SK-N-SH treated with all-trans-retinoic acid at 6 μM for 48 hours (cell line): ENCODE results near the gene ID3.

Source experiments
- ATAC-seq: fragments of 200-7000 bp; cut with Tn5 transposase; 3 replicates; pipeline ENCODE4 v1.9.1; 2020; ENCODE audit warnings: mild to moderate bottlenecking, moderate library complexity
- ARNTL ChIP-seq: fragments of 450-650 bp; formaldehyde crosslinking; IDR thresholded peaks from 2 replicates; pipeline ENCODE4 v1.5.0; 2020; ENCODE audit warnings: low read depth, mild to moderate bottlenecking, moderate library complexity, borderline replicate concordance
- BACH2 ChIP-seq: fragments of 250-450 bp; sonication (Bioruptor Pico); IDR thresholded peaks from 2 replicates; pipeline ENCODE4 v1.9.0; 2021; ENCODE audit warnings: mild to moderate bottlenecking, borderline replicate concordance
- CSDC2 ChIP-seq: fragments of 250-450 bp; sonication (Bioruptor Pico); IDR thresholded peaks from 2 replicates; pipeline ENCODE4 v1.5.0; 2020; ENCODE audit warnings: mild to moderate bottlenecking, moderate library complexity
- ESRRG ChIP-seq: fragments of 250-450 bp; sonication (Bioruptor Pico); IDR thresholded peaks from 2 replicates; pipeline ENCODE4 v1.6.1; 2021; ENCODE audit warnings: mild to moderate bottlenecking
- ISL1 ChIP-seq: fragments of 250-450 bp; sonication (Bioruptor Pico); IDR thresholded peaks from 2 replicates; pipeline ENCODE4 v2.1.2; 2022; ENCODE audit warnings: mild to moderate bottlenecking, moderate library complexity
- OSR1 ChIP-seq: fragments of 250-450 bp; sonication (Bioruptor Pico); IDR thresholded peaks from 2 replicates; pipeline ENCODE4 v1.8.0; 2022; ENCODE audit warnings: moderate library complexity, mild to moderate bottlenecking, inconsistent platforms
- PATZ1 ChIP-seq: fragments of 250-450 bp; sonication (Bioruptor Pico); IDR thresholded peaks from 2 replicates; pipeline ENCODE4 v1.8.0; 2020; ENCODE audit warnings: mild to moderate bottlenecking, moderate library complexity, borderline replicate concordance
- POU6F1 ChIP-seq: fragments of 250-450 bp; sonication (Bioruptor Pico); IDR thresholded peaks from 2 replicates; pipeline ENCODE4 v1.8.0; 2021; ENCODE audit warnings: low read depth, mild to moderate bottlenecking, moderate library complexity, borderline replicate concordance
- PPARA ChIP-seq: fragments of 250-450 bp; sonication (Bioruptor Pico); IDR thresholded peaks from 2 replicates; pipeline ENCODE4 v1.5.0; 2020; ENCODE audit warnings: mild to moderate bottlenecking, borderline replicate concordance
- RARB ChIP-seq: fragments of 250-450 bp; sonication (Bioruptor Pico); IDR thresholded peaks from 2 replicates; pipeline ENCODE4 v1.8.0; 2021; ENCODE audit warnings: mild to moderate bottlenecking, moderate library complexity
- SNAI2 ChIP-seq: fragments of 250-450 bp; sonication (Bioruptor Pico); IDR thresholded peaks from 2 replicates; pipeline ENCODE4 v1.5.0; 2020; ENCODE audit warnings: mild to moderate bottlenecking, moderate library complexity
- TCF4 ChIP-seq: fragments of 250-450 bp; sonication (Bioruptor Pico); IDR thresholded peaks from 2 replicates; pipeline ENCODE4 v1.8.0; 2021; ENCODE audit warnings: mild to moderate bottlenecking, moderate library complexity, borderline replicate concordance
- TOX ChIP-seq: fragments of 250-450 bp; sonication (Bioruptor Pico); IDR thresholded peaks from 2 replicates; pipeline ENCODE4 v1.8.0; 2021; ENCODE audit warnings: mild to moderate bottlenecking, moderate library complexity, borderline replicate concordance
- TSHZ2 ChIP-seq: fragments of 250-450 bp; sonication (Bioruptor Pico); IDR thresholded peaks from 2 replicates; pipeline ENCODE4 v1.5.0; 2020; ENCODE audit warnings: mild to moderate bottlenecking, moderate library complexity
- ZC3H10 ChIP-seq: fragments of 250-450 bp; sonication (Bioruptor Pico); IDR thresholded peaks from 2 replicates; pipeline ENCODE4 v1.5.1; 2021; ENCODE audit warnings: mild to moderate bottlenecking, moderate library complexity
- ZFP3 ChIP-seq: fragments of 250-450 bp; sonication (Bioruptor Pico); IDR thresholded peaks from 2 replicates; pipeline ENCODE4 v1.5.0; 2020; ENCODE audit warnings: mild to moderate bottlenecking, moderate library complexity
- ZFP30 ChIP-seq: fragments of 450-650 bp; formaldehyde crosslinking; IDR thresholded peaks from 2 replicates; pipeline ENCODE4 v1.5.0; 2022; ENCODE audit warnings: mild to moderate bottlenecking, moderate library complexity
- ZNF565 ChIP-seq: fragments of 450-650 bp; formaldehyde crosslinking; conservative IDR thresholded peaks from 2 replicates; pipeline ENCODE4 v1.5.0; 2020; ENCODE audit warnings: low read depth, mild to moderate bottlenecking, moderate library complexity
- ZNF70 ChIP-seq: fragments of 450-650 bp; formaldehyde crosslinking; IDR thresholded peaks from 2 replicates; pipeline ENCODE4 v1.5.0; 2020; ENCODE audit warnings: mild to moderate bottlenecking, moderate library complexity
- ZNF8 ChIP-seq: fragments of 450-650 bp; formaldehyde crosslinking; IDR thresholded peaks from 2 replicates; pipeline ENCODE4 v1.5.0; 2020; ENCODE audit warnings: mild to moderate bottlenecking, moderate library complexity
- TF ChIP-seq, protein P1 (sequence below): fragments of 250-450 bp; sonication (Bioruptor Pico); IDR thresholded peaks from 2 replicates; pipeline ENCODE4 v1.5.1; 2020; ENCODE audit warnings: low read depth, mild to moderate bottlenecking, moderate library complexity

Gene ID3

DNA sequence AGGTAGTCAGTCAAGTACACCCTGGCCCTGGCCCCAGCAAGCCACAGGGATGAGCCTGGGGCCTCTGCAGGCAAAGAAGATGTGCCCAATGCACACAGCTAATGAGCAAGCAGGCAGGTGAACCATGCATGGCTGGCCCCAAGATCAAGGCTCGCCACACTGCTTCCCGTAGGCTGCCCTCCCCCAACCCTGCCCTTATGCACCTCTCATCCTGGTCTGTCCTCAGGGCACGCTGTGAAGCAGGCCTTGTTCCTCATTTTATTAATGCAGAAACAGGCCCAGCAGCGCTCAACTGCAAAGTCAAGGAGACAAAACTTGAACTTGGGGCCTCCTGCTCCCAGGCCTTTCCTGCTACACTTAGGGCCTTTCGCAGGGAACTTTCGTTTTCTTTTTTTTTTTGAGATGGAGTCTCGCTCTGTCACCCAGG is 35.6 kb upstream of the ID3 start:
- no peak; the same call in 2 of the 3 replicates for ATAC-seq
- TF ChIP-seq ZFP30 (no peak), TCF4 (CRISPR knock-in tag) (no peak), ZFP3 (CRISPR knock-in tag) (no peak), OSR1 (CRISPR knock-in tag) (no peak), ZC3H10 (no peak), ZNF565 (CRISPR knock-in tag) (no peak), ZNF70 (CRISPR knock-in tag) (no peak), PATZ1 (CRISPR knock-in tag) (no peak), CSDC2 (CRISPR knock-in tag) (no peak), POU6F1 (CRISPR knock-in tag) (no peak), ESRRG (CRISPR knock-in tag) (no peak), PPARA (CRISPR knock-in tag) (no peak), TSHZ2 (CRISPR knock-in tag) (no peak), BACH2 (CRISPR knock-in tag) (no peak), TOX (CRISPR knock-in tag) (no peak), SNAI2 (CRISPR knock-in tag) (no peak), RARB (CRISPR knock-in tag) (no peak)
- TF ChIP-seq, protein P1, sequence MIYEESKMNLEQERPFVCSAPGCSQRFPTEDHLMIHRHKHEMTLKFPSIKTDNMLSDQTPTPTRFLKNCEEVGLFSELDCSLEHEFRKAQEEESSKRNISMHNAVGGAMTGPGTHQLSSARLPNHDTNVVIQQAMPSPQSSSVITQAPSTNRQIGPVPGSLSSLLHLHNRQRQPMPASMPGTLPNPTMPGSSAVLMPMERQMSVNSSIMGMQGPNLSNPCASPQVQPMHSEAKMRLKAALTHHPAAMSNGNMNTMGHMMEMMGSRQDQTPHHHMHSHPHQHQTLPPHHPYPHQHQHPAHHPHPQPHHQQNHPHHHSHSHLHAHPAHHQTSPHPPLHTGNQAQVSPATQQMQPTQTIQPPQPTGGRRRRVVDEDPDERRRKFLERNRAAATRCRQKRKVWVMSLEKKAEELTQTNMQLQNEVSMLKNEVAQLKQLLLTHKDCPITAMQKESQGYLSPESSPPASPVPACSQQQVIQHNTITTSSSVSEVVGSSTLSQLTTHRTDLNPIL, result no peak
- TF ChIP-seq, all 23 proteins: peak for 0

DNA sequence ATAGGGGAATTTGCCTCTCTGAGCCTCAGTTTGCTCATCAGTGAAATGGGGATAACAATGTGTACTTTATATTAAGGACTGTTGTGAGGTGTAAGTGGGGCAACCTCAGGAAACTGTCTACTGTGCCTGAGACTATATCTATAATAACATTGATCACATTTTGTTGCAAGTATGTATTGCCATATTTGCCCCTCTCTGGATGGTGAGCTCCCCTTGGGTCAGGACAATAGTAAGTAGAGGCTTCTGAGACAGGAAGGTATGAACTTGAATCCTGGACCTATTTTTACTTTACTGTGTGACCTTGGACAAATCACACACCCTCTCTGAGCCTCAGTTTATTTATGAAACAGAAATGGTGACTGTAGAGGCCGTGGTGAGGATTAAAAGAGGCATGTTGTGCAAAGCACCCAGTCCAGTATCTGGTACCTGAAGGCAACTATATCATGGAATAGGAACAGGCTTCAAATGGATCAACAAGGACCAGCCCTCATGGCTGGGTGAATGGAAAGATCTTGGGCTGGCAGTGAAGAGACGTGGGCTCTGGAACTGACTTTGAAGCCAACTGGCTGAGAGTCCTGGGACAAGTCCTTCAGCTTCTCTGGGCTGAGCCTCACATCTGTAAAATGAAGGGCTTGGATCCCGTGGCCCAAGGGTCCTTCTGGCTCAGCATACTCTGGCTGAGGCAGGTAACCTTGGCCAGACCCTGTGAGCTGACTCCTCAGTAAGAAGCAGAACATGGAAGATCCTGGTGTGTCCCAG is 35.0 kb upstream of the ID3 start:
- TF ChIP-seq POU6F1 (CRISPR knock-in tag) (no peak), TOX (CRISPR knock-in tag) (no peak), RARB (CRISPR knock-in tag) (no peak), ZNF8 (CRISPR knock-in tag) (no peak), ARNTL (CRISPR knock-in tag) (no peak), ZNF70 (CRISPR knock-in tag) (no peak), ZNF565 (CRISPR knock-in tag) (no peak), ISL1 (no peak), SNAI2 (CRISPR knock-in tag) (no peak), PPARA (CRISPR knock-in tag) (no peak)
- no peak for ATAC-seq
